Measurements from ENCODE around the gene ABHD16A. TPM values are rescaled to one million over a fixed set of nuclear protein-coding genes. Genes with fewer than 3 reads are reported as not detected.
A peak's percentile ranks its signal among the peaks of the same experiment; 100 is the strongest.

The ABHD16A gene
- total and polyA plus RNA-seq, 2 of the 13 experiments (the other 11 are each of a cell fraction or from before 2014, with no cell fraction given): 43.5 to 45.4 TPM

DNA sequence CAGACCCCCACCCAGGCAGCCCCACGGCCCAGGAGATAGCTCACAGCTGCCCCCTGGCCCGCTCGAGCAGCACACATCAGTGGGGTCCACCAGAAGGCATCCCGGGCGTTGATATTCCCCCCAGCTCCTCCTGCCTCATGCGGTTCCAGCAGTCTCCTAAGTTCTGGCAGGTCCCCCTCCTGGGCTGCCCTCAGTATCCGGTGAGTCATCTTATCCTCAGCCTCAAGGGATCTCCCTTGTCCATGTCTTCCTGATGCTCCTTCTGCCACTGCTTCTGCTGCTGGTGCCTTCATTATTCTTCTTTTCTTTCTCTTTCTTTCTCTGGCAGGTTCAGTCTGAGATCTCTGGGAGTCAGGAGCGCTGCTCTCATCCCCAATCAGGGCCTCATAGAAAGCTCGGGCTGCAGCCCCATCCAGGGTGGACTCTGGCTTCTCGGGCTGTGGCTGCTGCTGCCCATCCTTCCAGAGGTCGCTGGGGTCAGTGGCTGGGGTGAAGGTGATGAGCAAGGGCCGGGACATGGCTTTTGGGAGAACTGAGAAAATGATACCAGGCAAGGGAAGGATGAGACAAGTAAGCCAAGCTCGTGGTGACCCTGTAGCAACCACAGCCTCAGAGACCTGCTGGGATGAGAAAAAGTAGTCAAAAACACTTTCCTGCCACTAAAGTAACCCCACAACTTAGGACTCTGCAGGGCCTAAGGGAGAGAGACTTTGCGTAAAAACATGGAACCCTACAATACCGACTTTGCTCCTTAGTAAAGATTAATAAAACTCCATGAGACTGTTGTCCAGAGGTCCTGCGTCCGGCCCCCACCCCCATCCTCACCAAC is 38.9 kb downstream of the ABHD16A start (continued):
- TF ChIP-seq KDM2A (CRISPR knock-in tag; IDR thresholded peaks at IDR 0.05; ENCODE audit: borderline replicate concordance, low read depth) (peak; percentile 42; the same call in 1 of the 2 replicates), POGK (CRISPR knock-in tag; conservative IDR thresholded peaks at IDR 0.05) (0 out of 2 replicates have a peak, but pooled peaks have one; percentile 38), TCF7 (IDR thresholded peaks at IDR 0.05; ENCODE audit: low read depth) (no peak), TP53 (CRISPR knock-in tag; conservative IDR thresholded peaks at IDR 0.05) (peak; percentile 83; the same call in 1 of the 2 replicates), CBX1 (IDR thresholded peaks at IDR 0.05; ENCODE audit: low read depth) (no peak), TEF (CRISPR knock-in tag; IDR thresholded peaks at IDR 0.05) (0 out of 2 replicates have a peak, but pooled peaks have one; percentile 44), KLF12 (CRISPR knock-in tag; IDR thresholded peaks at IDR 0.05; ENCODE audit: borderline replicate concordance) (no peak; the same call in 1 of the 2 replicates), KLF16 (CRISPR knock-in tag; IDR thresholded peaks at IDR 0.05) (peak in 1 of 2 experiments; percentile 8; a peak in 1 of 4 replicates), FOXO1 (CRISPR knock-in tag; IDR thresholded peaks at IDR 0.05) (no peak), IRF2 (CRISPR knock-in tag; IDR thresholded peaks at IDR 0.05) (no peak), SAFB2 (CRISPR knock-in tag; IDR thresholded peaks at IDR 0.05; ENCODE audit: borderline replicate concordance, low read depth) (no peak), SNAPC4 (CRISPR knock-in tag; IDR thresholded peaks at IDR 0.05) (no peak), RBM22 (optimal IDR thresholded peaks at IDR 0.05; ENCODE audit: low read length) (peak; percentile 68), FOSL2 (CRISPR knock-in tag; IDR thresholded peaks at IDR 0.05) (peak; percentile 78), ZNF704 (CRISPR knock-in tag; IDR thresholded peaks at IDR 0.05; ENCODE audit: borderline replicate concordance) (no peak)
- TF ChIP-seq, protein P1, sequence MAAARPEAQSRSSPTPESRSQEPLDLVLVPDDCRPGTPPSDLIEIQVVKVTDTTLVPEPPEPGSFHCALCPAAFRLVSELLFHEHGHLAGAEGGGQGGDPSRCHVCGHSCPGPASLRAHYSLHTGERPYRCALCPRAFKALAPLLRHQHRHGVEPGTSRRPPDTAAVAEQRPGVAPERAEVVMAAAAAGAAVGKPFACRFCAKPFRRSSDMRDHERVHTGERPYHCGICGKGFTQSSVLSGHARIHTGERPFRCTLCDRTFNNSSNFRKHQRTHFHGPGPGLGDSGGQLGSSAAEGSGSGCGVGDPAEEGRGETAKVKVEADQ (CRISPR knock-in tag; IDR thresholded peaks at IDR 0.05; ENCODE audit: borderline replicate concordance): no peak; the same call in 1 of the 2 replicates
- TF ChIP-seq, protein P2, sequence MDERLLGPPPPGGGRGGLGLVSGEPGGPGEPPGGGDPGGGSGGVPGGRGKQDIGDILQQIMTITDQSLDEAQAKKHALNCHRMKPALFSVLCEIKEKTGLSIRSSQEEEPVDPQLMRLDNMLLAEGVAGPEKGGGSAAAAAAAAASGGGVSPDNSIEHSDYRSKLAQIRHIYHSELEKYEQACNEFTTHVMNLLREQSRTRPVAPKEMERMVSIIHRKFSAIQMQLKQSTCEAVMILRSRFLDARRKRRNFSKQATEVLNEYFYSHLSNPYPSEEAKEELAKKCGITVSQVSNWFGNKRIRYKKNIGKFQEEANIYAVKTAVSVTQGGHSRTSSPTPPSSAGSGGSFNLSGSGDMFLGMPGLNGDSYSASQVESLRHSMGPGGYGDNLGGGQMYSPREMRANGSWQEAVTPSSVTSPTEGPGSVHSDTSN (CRISPR knock-in tag; IDR thresholded peaks at IDR 0.05): no peak
